CD4-positive, CD25-positive, alpha-beta regulatory T cell (primary cell): ENCODE measurements around the gene CDCA7. TPM values are rescaled to one million over a fixed set of nuclear protein-coding genes. Genes with fewer than 3 reads are reported as not detected.

ENCODE experiments used
- ATAC-seq, 2 donors: fragments of 150-1000 bp; cut with Tn5 transposase; one replicate each; pipeline ENCODE4 v1.10.0; 2021; ENCODE audit warnings: low read depth in 2 of 2, moderate number of reproducible peaks in 2 of 2, moderate library complexity in 1 of 2
- DNase-seq, 3 donors: peaks; one replicate each; pipeline versions ENCODE4 v3.0.0 to v3.0.0-alpha.2; 2012 to 2022; ENCODE audit warnings: mixed read lengths in 1 of 3
- H3K27ac ChIP-seq: one replicate; pipeline ENCODE4 v1.7.0; 2013; ENCODE audit warnings: mild to moderate bottlenecking, low read length; ENCODE audit not compliant: insufficient read depth, poor library complexity, severe bottlenecking
- H3K27me3 ChIP-seq: one replicate; pipeline ENCODE4 v1.7.0; 2013; ENCODE audit warnings: low read length; ENCODE audit not compliant: control insufficient read depth, insufficient read depth
- H3K36me3 ChIP-seq: one replicate; pipeline ENCODE4 v1.7.0; 2013; ENCODE audit warnings: mild to moderate bottlenecking, low read length, moderate library complexity; ENCODE audit not compliant: control insufficient read depth, insufficient read depth
- H3K4me1 ChIP-seq: 2 replicates; pipeline ENCODE4 v1.7.0; 2013; ENCODE audit warnings: mild to moderate bottlenecking, low read length; ENCODE audit not compliant: insufficient read depth, control insufficient read depth, poor library complexity, severe bottlenecking
- H3K4me3 ChIP-seq: one replicate; pipeline ENCODE4 v1.7.0; 2013; ENCODE audit warnings: low read depth, mild to moderate bottlenecking, low read length, moderate library complexity
- H3K9me3 ChIP-seq, 2 experiments: 1 replicate in 1 of 2; 2 replicates in 1 of 2; pipeline ENCODE4 v1.7.0; 2013; ENCODE audit warnings: low read length in 2 of 2, mild to moderate bottlenecking in 1 of 2, moderate library complexity in 1 of 2; ENCODE audit not compliant: control insufficient read depth in 2 of 2
- H3K27ac Mint-ChIP-seq, 3 donors: one replicate each; pipeline ENCODE4 v1.8.0; 2020 to 2022; ENCODE audit warnings: mild to moderate bottlenecking in 3 of 3, mixed read lengths in 3 of 3, moderate library complexity in 2 of 3
- H3K27me3 Mint-ChIP-seq: one replicate; pipeline ENCODE4 v1.8.0; 2022; ENCODE audit warnings: mild to moderate bottlenecking, mixed read lengths
- H3K36me3 Mint-ChIP-seq: one replicate; pipeline ENCODE4 v1.8.0; 2020; ENCODE audit warnings: mixed read lengths
- H3K4me1 Mint-ChIP-seq, 4 donors: one replicate each; pipeline ENCODE4 v1.8.0; 2020 to 2022; ENCODE audit warnings: mixed read lengths in 4 of 4, mild to moderate bottlenecking in 1 of 4
- H3K4me3 Mint-ChIP-seq, 4 donors: one replicate each; pipeline ENCODE4 v1.8.0; 2020 to 2022; ENCODE audit warnings: mild to moderate bottlenecking in 4 of 4, mixed read lengths in 4 of 4, moderate library complexity in 3 of 4
- H3K9me3 Mint-ChIP-seq, 7 donors: one replicate each; pipeline ENCODE4 v1.8.0; 2020 to 2022; ENCODE audit warnings: mixed read lengths in 7 of 7, mild to moderate bottlenecking in 3 of 7, moderate library complexity in 2 of 7
- polyA plus RNA-seq, 4 donors: library from polyadenylated mRNA; unstranded; fragments of 300-500 nt; fragmentation: Illumina TruSeq; gene quantifications; one replicate each; pipeline ENCODE4 v1.2.3, GENCODE V29; 2021
- total RNA-seq: library from RNA; stranded (reverse); gene quantifications from one replicate; pipeline ENCODE4 v1.2.3, GENCODE V29; 2022

Gene CDCA7
- total and polyA plus RNA-seq, 5 donors from 2014 or later: 7.2 to 20.0 (median 12.9) TPM

GRCh38 chr2:173386738-173387065 lies 32.0 kb downstream of the CDCA7 start:
- Mint-ChIP-seq H3K4me3 (no peak overlapping the region), H3K27ac (no peak overlapping the region)
- ATAC-seq: no peak

GRCh38 chr2:173387079-173387478 lies 32.4 kb downstream of the CDCA7 start:
- H3K4me3 Mint-ChIP-seq: no peak overlapping the region
- Histone ChIP-seq H3K4me1 (no peaks in the 10 kb centered on the region), H3K36me3 (no peaks in the 10 kb centered on the region), H3K27me3 (no peaks in the 10 kb centered on the region), H3K9me3 (no peaks in the 10 kb centered on the region), H3K4me3 (no peak overlapping the region), H3K27ac (no peak overlapping the region)
- ATAC-seq (no peak), DNase-seq (no peak)
- H3K27ac Mint-ChIP-seq: no peak overlapping the region
- no peaks in the 10 kb centered on the region for H3K27me3 Mint-ChIP-seq
- no peaks in the 10 kb centered on the region for H3K36me3 Mint-ChIP-seq
- H3K4me1 Mint-ChIP-seq: no peaks in the 10 kb centered on the region
- peaks cover 0 to 4% (median 0%) of the 10 kb centered on the region in 7 donors for H3K9me3 Mint-ChIP-seq

More at GRCh38 chr2:173386738-173387065, 32.0 kb downstream of the CDCA7 start:
- Mint-ChIP-seq H3K36me3 (no peaks in the 10 kb centered on the region), H3K27me3 (no peaks in the 10 kb centered on the region), H3K4me1 (no peaks in the 10 kb centered on the region), H3K9me3 (peaks cover 0 to 4% (median 0%) of the 10 kb centered on the region in 7 donors)
- Histone ChIP-seq H3K27me3 (no peaks in the 10 kb centered on the region), H3K4me3 (no peak overlapping the region), H3K9me3 (no peaks in the 10 kb centered on the region), H3K27ac (no peak overlapping the region), H3K4me1 (no peaks in the 10 kb centered on the region), H3K36me3 (no peaks in the 10 kb centered on the region)
- DNase-seq: no peak

- H3K27ac Mint-ChIP-seq: no peak overlapping the region
Observed at GRCh38 chr2:173387660-173388059, 33.0 kb downstream of the CDCA7 start.

DNA sequence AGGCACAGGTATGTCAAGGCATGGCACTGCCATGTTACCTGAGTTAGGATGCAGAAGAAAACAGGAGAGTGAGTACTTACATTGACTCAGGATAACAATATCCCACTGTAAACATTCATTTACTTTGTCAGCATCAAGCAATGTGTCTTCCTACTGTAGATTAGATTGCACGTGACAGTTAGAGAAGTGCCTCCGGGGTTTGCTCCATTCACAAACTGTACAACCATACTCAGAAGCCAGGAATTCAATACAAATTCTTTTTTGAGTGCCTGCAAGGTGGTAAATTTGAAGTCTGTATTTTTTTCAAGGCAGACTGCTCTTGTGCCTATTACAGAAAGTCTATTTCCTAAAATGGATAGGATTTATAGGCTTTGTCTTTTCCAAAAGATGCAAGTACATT lies 34.1 kb downstream of the CDCA7 start:
- no peak for ATAC-seq
- H3K4me1 ChIP-seq: no peaks in the 10 kb centered on the region
- H3K36me3 ChIP-seq: no peaks in the 10 kb centered on the region
- DNase-seq: no peak
- no peak overlapping the region for H3K27ac ChIP-seq
- Mint-ChIP-seq H3K27ac (no peak overlapping the region), H3K9me3 (peaks cover 0 to 4% (median 0%) of the 10 kb centered on the region in 7 donors), H3K4me3 (no peak overlapping the region), H3K27me3 (peaks cover 4% of the 10 kb centered on the region), H3K36me3 (no peaks in the 10 kb centered on the region), H3K4me1 (no peaks in the 10 kb centered on the region)
- no peak overlapping the region for H3K4me3 ChIP-seq
- H3K27me3 ChIP-seq: no peaks in the 10 kb centered on the region
- no peaks in the 10 kb centered on the region for H3K9me3 ChIP-seq

More at GRCh38 chr2:173387660-173388059, 33.0 kb downstream of the CDCA7 start:
- Histone ChIP-seq H3K36me3 (no peaks in the 10 kb centered on the region), H3K9me3 (no peaks in the 10 kb centered on the region), H3K4me1 (no peaks in the 10 kb centered on the region), H3K27ac (no peak overlapping the region), H3K27me3 (no peaks in the 10 kb centered on the region), H3K4me3 (no peak overlapping the region)
- Mint-ChIP-seq H3K27me3 (no peaks in the 10 kb centered on the region), H3K4me1 (no peaks in the 10 kb centered on the region), H3K4me3 (no peak overlapping the region), H3K36me3 (no peaks in the 10 kb centered on the region), H3K9me3 (peaks cover 0 to 4% (median 0%) of the 10 kb centered on the region in 7 donors)
- ATAC-seq (no peak), DNase-seq (no peak)

- Mint-ChIP-seq H3K27me3 (peaks cover 5% of the 10 kb centered on the region), H3K36me3 (no peaks in the 10 kb centered on the region), H3K4me3 (no peak overlapping the region), H3K4me1 (no peaks in the 10 kb centered on the region), H3K27ac (no peak overlapping the region), H3K9me3 (peaks cover 0 to 4% (median 0%) of the 10 kb centered on the region in 7 donors)
- H3K9me3 ChIP-seq: no peaks in the 10 kb centered on the region
- H3K36me3 ChIP-seq: no peaks in the 10 kb centered on the region
- ATAC-seq (no peak), DNase-seq (no peak)
- no peak overlapping the region for H3K27ac ChIP-seq
- H3K4me3 ChIP-seq: no peak overlapping the region
- no peaks in the 10 kb centered on the region for H3K4me1 ChIP-seq
- peaks cover 7% of the 10 kb centered on the region for H3K27me3 ChIP-seq
Observed at GRCh38 chr2:173390036-173390435, 35.4 kb downstream of the CDCA7 start.

GRCh38 chr2:173392731-173393130 lies 38.1 kb downstream of the CDCA7 start:
- no peak overlapping the region for H3K4me3 Mint-ChIP-seq
- H3K27ac Mint-ChIP-seq: no peak overlapping the region
- no peaks in the 10 kb centered on the region for H3K9me3 ChIP-seq
- no peak overlapping the region for H3K4me3 ChIP-seq
- no peaks in the 10 kb centered on the region for H3K4me1 Mint-ChIP-seq
- H3K36me3 ChIP-seq: no peaks in the 10 kb centered on the region
- H3K4me1 ChIP-seq: no peaks in the 10 kb centered on the region
- ATAC-seq: no peak
- H3K27ac ChIP-seq: no peak overlapping the region
- H3K36me3 Mint-ChIP-seq: no peaks in the 10 kb centered on the region
- H3K27me3 Mint-ChIP-seq: peaks cover 16% of the 10 kb centered on the region
- no peak for DNase-seq
- H3K9me3 Mint-ChIP-seq: peaks cover 0 to 4% (median 0%) of the 10 kb centered on the region in 7 donors
- H3K27me3 ChIP-seq: peaks cover 9% of the 10 kb centered on the region

GRCh38 chr2:173393186-173393585 lies 38.5 kb downstream of the CDCA7 start:
- Histone ChIP-seq H3K27me3 (peaks cover 9% of the 10 kb centered on the region), H3K36me3 (no peaks in the 10 kb centered on the region), H3K27ac (no peak overlapping the region), H3K4me3 (no peak overlapping the region), H3K9me3 (no peaks in the 10 kb centered on the region), H3K4me1 (no peaks in the 10 kb centered on the region)
- peaks cover 16% of the 10 kb centered on the region for H3K27me3 Mint-ChIP-seq
- ATAC-seq: no peak
- H3K9me3 Mint-ChIP-seq: peaks cover 0 to 3% (median 0%) of the 10 kb centered on the region in 7 donors
- H3K36me3 Mint-ChIP-seq: no peaks in the 10 kb centered on the region
- DNase-seq: no peak
- no peak overlapping the region for H3K27ac Mint-ChIP-seq
- no peak overlapping the region for H3K4me3 Mint-ChIP-seq
- H3K4me1 Mint-ChIP-seq: no peaks in the 10 kb centered on the region

DNA sequence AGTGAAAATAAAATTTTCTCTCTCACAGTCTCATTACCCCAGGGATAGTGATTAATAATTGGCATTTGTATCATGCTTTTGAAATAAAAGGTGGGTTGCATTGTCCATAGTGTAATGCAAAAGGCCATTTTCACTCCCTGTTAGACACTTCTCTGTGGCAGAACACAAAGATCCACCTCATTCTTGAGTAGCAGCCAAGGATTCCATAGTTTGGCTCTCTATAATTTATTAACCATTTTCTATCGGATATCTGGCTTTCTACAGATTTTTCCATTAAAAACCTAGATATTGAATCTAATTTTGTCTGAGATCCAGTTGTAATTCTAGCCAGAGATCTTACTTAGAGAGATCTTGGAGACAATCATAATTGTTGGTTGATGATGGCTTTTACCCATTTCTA lies 39.0 kb downstream of the CDCA7 start:
- no peak overlapping the region for H3K4me3 ChIP-seq
- Mint-ChIP-seq H3K4me1 (no peaks in the 10 kb centered on the region), H3K4me3 (no peak overlapping the region), H3K27me3 (peaks cover 16% of the 10 kb centered on the region), H3K36me3 (no peaks in the 10 kb centered on the region), H3K27ac (no peak overlapping the region), H3K9me3 (peaks cover 0 to 2% (median 0%) of the 10 kb centered on the region in 7 donors)
- no peaks in the 10 kb centered on the region for H3K4me1 ChIP-seq
- DNase-seq (no peak), ATAC-seq (no peak)
- no peak overlapping the region for H3K27ac ChIP-seq
- H3K36me3 ChIP-seq: no peaks in the 10 kb centered on the region
- H3K27me3 ChIP-seq: peaks cover 9% of the 10 kb centered on the region
- H3K9me3 ChIP-seq: no peaks in the 10 kb centered on the region
